CD4-positive, alpha-beta T cell treated with Interleukin-17A for 4 hours (primary cell): ENCODE data around the gene ABHD4.
"Not testable (repeated sequence)": the region's sequence is repeated elsewhere in the genome, so short reads cannot be mapped to it uniquely, and the experiment has no call there.

ENCODE experiments used
- DNase-seq: peaks from one replicate; pipeline ENCODE4 v3.0.0-alpha.2; 2020; ENCODE audit warnings: mixed read lengths

Gene ABHD4

GRCh38 chr14:22561661-22562579, 36.2 kb upstream of the ABHD4 start:
- peak; percentile 78 for DNase-seq

- peak; percentile 45 for DNase-seq
Measured at GRCh38 chr14:22563987-22564386, 34.1 kb upstream of the ABHD4 start.

GRCh38 chr14:22564463-22564862, 33.6 kb upstream of the ABHD4 start:
- DNase-seq = no peak

GRCh38 chr14:22565391-22565945, 32.6 kb upstream of the ABHD4 start:
- peak; percentile 8 for DNase-seq

GRCh38 chr14:22566266-22566665, 31.8 kb upstream of the ABHD4 start:
- DNase-seq = peak; percentile 28

GRCh38 chr14:22566845-22567244, 31.3 kb upstream of the ABHD4 start:
- DNase-seq = peak; percentile 26

GRCh38 chr14:22567437-22567836, 30.7 kb upstream of the ABHD4 start:
- no peak for DNase-seq

- DNase-seq = peak; percentile 16
Measured at GRCh38 chr14:22569106-22569736, 28.9 kb upstream of the ABHD4 start.

GRCh38 chr14:22569737-22570131, 28.4 kb upstream of the ABHD4 start:
- no peak for DNase-seq

- peak; percentile 89 for DNase-seq
Measured at GRCh38 chr14:22570132-22570949, 27.8 kb upstream of the ABHD4 start.

- DNase-seq = no peak
Measured at GRCh38 chr14:22572562-22573058, 25.5 kb upstream of the ABHD4 start.

- no peak for DNase-seq
Measured at GRCh38 chr14:22573804-22574203, 24.3 kb upstream of the ABHD4 start.

- DNase-seq = no peak
Measured at GRCh38 chr14:22577334-22577908, 20.7 kb upstream of the ABHD4 start.

- no peak for DNase-seq
Measured at GRCh38 chr14:22579236-22579635, 18.9 kb upstream of the ABHD4 start.

- DNase-seq = no peak
Measured at GRCh38 chr14:22579881-22580280, 18.2 kb upstream of the ABHD4 start.

GRCh38 chr14:22580625-22581024, 17.5 kb upstream of the ABHD4 start:
- DNase-seq = no peak

- DNase-seq = no peak
Measured at GRCh38 chr14:22583994-22584393, 14.1 kb upstream of the ABHD4 start.

GRCh38 chr14:22587247-22587646, 10.9 kb upstream of the ABHD4 start:
- DNase-seq = no peak

GRCh38 chr14:22587677-22588422, 10.2 kb upstream of the ABHD4 start:
- not testable (repeated sequence) for DNase-seq

GRCh38 chr14:22588526-22589095, 9.5 kb upstream of the ABHD4 start:
- no peak for DNase-seq
